Endodermal cell (in vitro differentiated cells): ENCODE data around the gene RNMT. TPM values are rescaled to one million over a fixed set of nuclear protein-coding genes. Genes with fewer than 3 reads are reported as not detected.

ENCODE experiments used
- DNase-seq: peaks from one replicate; pipeline ENCODE4 v3.0.0-alpha.2; 2017
- H3K27ac ChIP-seq: 2 replicates; pipeline ENCODE4 v1.5.1; 2013; ENCODE audit warnings: mild to moderate bottlenecking, low read depth, low read length, moderate library complexity
- H3K27me3 ChIP-seq: 2 replicates; pipeline ENCODE4 v1.6.1; 2013; ENCODE audit warnings: mild to moderate bottlenecking, low read length, moderate library complexity; ENCODE audit not compliant: insufficient read depth, control insufficient read depth, poor library complexity, severe bottlenecking
- H3K36me3 ChIP-seq: 2 replicates; pipeline ENCODE4 v1.7.0; 2013; ENCODE audit warnings: mild to moderate bottlenecking, low read length, moderate library complexity; ENCODE audit not compliant: control insufficient read depth, insufficient read depth
- H3K4me1 ChIP-seq: one replicate; pipeline ENCODE4 v1.7.0; 2013; ENCODE audit warnings: low read length; ENCODE audit not compliant: control insufficient read depth, insufficient read depth
- H3K4me3 ChIP-seq: 2 replicates; pipeline ENCODE4 v1.5.1; 2013; ENCODE audit warnings: mild to moderate bottlenecking, low read length, moderate library complexity
- H3K9ac ChIP-seq: 2 replicates; pipeline ENCODE4 v1.6.1; 2013; ENCODE audit warnings: mild to moderate bottlenecking, low read length, moderate library complexity; ENCODE audit not compliant: poor library complexity, severe bottlenecking; ENCODE audit errors: extremely low read depth
- H3K9me3 ChIP-seq: 2 replicates; pipeline ENCODE4 v1.6.1; 2013; ENCODE audit warnings: mild to moderate bottlenecking, low read length, moderate library complexity; ENCODE audit not compliant: control insufficient read depth
- H3K27ac Mint-ChIP-seq: 2 replicates; pipeline ENCODE4 v1.8.0; 2020; ENCODE audit warnings: mixed read lengths
- H3K27me3 Mint-ChIP-seq: 2 replicates; pipeline ENCODE4 v1.8.0; 2021; ENCODE audit warnings: mild to moderate bottlenecking, mixed read lengths; ENCODE audit not compliant: insufficient read depth
- H3K36me3 Mint-ChIP-seq: 2 replicates; pipeline ENCODE4 v1.8.0; 2020; ENCODE audit warnings: low read depth, mixed read lengths
- H3K4me1 Mint-ChIP-seq: 2 replicates; pipeline ENCODE4 v1.8.0; 2020; ENCODE audit warnings: mixed read lengths
- H3K4me3 Mint-ChIP-seq: 2 replicates; pipeline ENCODE4 v1.8.0; 2020; ENCODE audit warnings: mild to moderate bottlenecking, moderate library complexity, mixed read lengths
- H3K9me3 Mint-ChIP-seq: 2 replicates; pipeline ENCODE4 v1.8.0; 2020; ENCODE audit warnings: mild to moderate bottlenecking, mixed read lengths
- WGBS, 2 experiments: methylation state at CpG; one replicate each; pipeline versions ENCODE4 v1.1.5 to v1.1.7; 2013; ENCODE audit warnings: missing lambda C conversion rate in 2 of 2, mixed read lengths in 1 of 2; ENCODE audit not compliant: insufficient coverage in 1 of 2, insufficient read length in 1 of 2; 5-methylcytosine and 5-hydroxymethylcytosine counted together
- total RNA-seq, 2 donors: library from RNA; stranded (reverse); fragmentation: NEBNext Ultra II Directional in 1 of 2; extraction: Animal tissue kit (Norgen Biotek cat#: 25700) in 1 of 2; gene quantifications; 2 replicates in 1 of 2; 3 replicates in 1 of 2; pipeline ENCODE4 v1.2.1, GENCODE V29; 2021
- TF ChIP-seq, protein P1 (sequence below): fragments of 200-600 bp; sonication (generic); conservative IDR thresholded peaks from 2 replicates; pipeline ENCODE4 v1.5.0; 2021; ENCODE audit warnings: antibody characterized with exemption, mild to moderate bottlenecking

The RNMT gene
- total RNA-seq, 2 donors from 2014 or later = 44.9 to 47.0 TPM

DNA sequence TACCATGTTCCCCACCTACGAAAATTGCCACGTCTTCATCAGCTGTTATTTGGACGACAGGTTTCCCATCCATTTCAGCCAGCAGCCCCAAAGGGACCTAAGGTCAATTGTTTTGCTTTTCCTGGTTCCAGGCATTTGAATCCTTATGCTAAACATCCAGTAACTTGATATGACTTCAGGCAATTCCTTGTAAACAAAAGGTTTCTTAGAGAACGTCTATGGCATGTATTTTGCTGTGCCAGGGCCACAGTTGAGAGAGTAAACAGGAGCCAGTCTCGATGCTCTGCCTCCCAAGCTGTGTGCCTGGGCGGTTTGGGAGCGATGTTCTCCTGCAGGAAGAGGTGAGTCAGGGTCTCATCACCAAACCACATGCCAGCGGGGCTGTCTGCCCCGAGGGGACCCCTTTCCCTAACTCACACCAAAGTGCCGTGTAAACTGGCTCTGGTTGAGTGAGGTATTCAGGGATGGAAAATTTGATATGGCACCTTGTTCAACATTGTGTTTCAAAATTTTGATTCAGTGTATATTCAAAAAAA is 84.5 kb downstream of the RNMT start:
- H3K27ac ChIP-seq = no peak overlapping the region
- WGBS, 2 experiments = 77 to 79% methylated on average over 5 to 9 of the region's 10 CpGs
- H3K27me3 Mint-ChIP-seq = no peaks in the 10 kb centered on the region
- no peak overlapping the region for H3K4me3 Mint-ChIP-seq
- no peaks in the 10 kb centered on the region for H3K27me3 ChIP-seq
- no peak overlapping the region for H3K9ac ChIP-seq
- no peak overlapping the region for H3K4me3 ChIP-seq
- DNase-seq = no peak
- peaks cover 64% of the 10 kb centered on the region for H3K4me1 Mint-ChIP-seq
- no peaks in the 10 kb centered on the region for H3K9me3 ChIP-seq
- H3K36me3 ChIP-seq = no peaks in the 10 kb centered on the region
- TF ChIP-seq, protein P1, sequence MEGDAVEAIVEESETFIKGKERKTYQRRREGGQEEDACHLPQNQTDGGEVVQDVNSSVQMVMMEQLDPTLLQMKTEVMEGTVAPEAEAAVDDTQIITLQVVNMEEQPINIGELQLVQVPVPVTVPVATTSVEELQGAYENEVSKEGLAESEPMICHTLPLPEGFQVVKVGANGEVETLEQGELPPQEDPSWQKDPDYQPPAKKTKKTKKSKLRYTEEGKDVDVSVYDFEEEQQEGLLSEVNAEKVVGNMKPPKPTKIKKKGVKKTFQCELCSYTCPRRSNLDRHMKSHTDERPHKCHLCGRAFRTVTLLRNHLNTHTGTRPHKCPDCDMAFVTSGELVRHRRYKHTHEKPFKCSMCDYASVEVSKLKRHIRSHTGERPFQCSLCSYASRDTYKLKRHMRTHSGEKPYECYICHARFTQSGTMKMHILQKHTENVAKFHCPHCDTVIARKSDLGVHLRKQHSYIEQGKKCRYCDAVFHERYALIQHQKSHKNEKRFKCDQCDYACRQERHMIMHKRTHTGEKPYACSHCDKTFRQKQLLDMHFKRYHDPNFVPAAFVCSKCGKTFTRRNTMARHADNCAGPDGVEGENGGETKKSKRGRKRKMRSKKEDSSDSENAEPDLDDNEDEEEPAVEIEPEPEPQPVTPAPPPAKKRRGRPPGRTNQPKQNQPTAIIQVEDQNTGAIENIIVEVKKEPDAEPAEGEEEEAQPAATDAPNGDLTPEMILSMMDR = no peak
- H3K4me1 ChIP-seq = peaks cover 47% of the 10 kb centered on the region
- no peaks in the 10 kb centered on the region for H3K36me3 Mint-ChIP-seq
- peak overlapping the region; percentile 24 for H3K27ac Mint-ChIP-seq
- H3K9me3 Mint-ChIP-seq = no peaks in the 10 kb centered on the region

GRCh38 chr18:13811993-13812392 is 85.5 kb downstream of the RNMT start:
- H3K36me3 Mint-ChIP-seq = no peaks in the 10 kb centered on the region
- no peaks in the 10 kb centered on the region for H3K27me3 ChIP-seq
- peaks cover 47% of the 10 kb centered on the region for H3K4me1 ChIP-seq
- H3K27me3 Mint-ChIP-seq = no peaks in the 10 kb centered on the region
- H3K4me3 Mint-ChIP-seq = no peak overlapping the region
- H3K9me3 Mint-ChIP-seq = no peaks in the 10 kb centered on the region
- H3K9me3 ChIP-seq = no peaks in the 10 kb centered on the region
- H3K9ac ChIP-seq = no peak overlapping the region
- 82 to 90% methylated on average over 4 to 6 of the region's 6 CpGs for WGBS, 2 experiments
- H3K4me3 ChIP-seq = no peak overlapping the region
- H3K4me1 Mint-ChIP-seq = peaks cover 57% of the 10 kb centered on the region
- DNase-seq = peak; percentile 67
- TF ChIP-seq, protein P1 = peak; percentile 65
- H3K36me3 ChIP-seq = no peaks in the 10 kb centered on the region
- H3K27ac ChIP-seq = no peak overlapping the region
- H3K27ac Mint-ChIP-seq = no peak overlapping the region

GRCh38 chr18:13813271-13813849 is 86.9 kb downstream of the RNMT start:
- Mint-ChIP-seq H3K27ac (peak overlapping the region; percentile 19), H3K36me3 (no peaks in the 10 kb centered on the region), H3K9me3 (no peaks in the 10 kb centered on the region), H3K4me1 (peaks cover 48% of the 10 kb centered on the region), H3K4me3 (no peak overlapping the region), H3K27me3 (no peaks in the 10 kb centered on the region)
- DNase-seq = peak; percentile 87
- no peaks in the 10 kb centered on the region for H3K9me3 ChIP-seq
- peaks cover 44% of the 10 kb centered on the region for H3K4me1 ChIP-seq
- no peaks in the 10 kb centered on the region for H3K36me3 ChIP-seq
- H3K4me3 ChIP-seq = no peak overlapping the region
- H3K9ac ChIP-seq = no peak overlapping the region
- no peak overlapping the region for H3K27ac ChIP-seq
- H3K27me3 ChIP-seq = no peaks in the 10 kb centered on the region
- TF ChIP-seq, protein P1 = peak; percentile 93
- WGBS, 2 experiments = 18 to 21% methylated on average over 4 of the region's 4 CpGs

Other genes starting within 250 kb of the RNMT start
- gene FAM210A, start 115 bp upstream of the RNMT start, total RNA-seq = 10 to 100 TPM; 23.2 to 27.0 TPM
- gene MC5R, start 97.5 kb downstream of the RNMT start, total RNA-seq = under 1 TPM in 1 of 2 donors, not detected in 1; 0.24 TPM
- not detected for gene MC2R, start 188.9 kb downstream of the RNMT start, total RNA-seq